A673 (cell line): ENCODE measurements around the gene PSMD3.

ENCODE experiments used
- EZH2 ChIP-seq: fragments of 200-600 bp; sonication (generic); IDR thresholded peaks from 2 replicates; pipeline ENCODE4 v1.6.1; 2017; ENCODE audit warnings: borderline replicate concordance, low read depth, mild to moderate bottlenecking, mixed read lengths, antibody characterized with exemption, low read length; ENCODE audit not compliant: poor library complexity, severe bottlenecking
- TF ChIP-seq, protein P1 (sequence below): fragments of 300-800, 200-600 bp; sonication (generic); conservative IDR thresholded peaks from 2 replicates; pipeline ENCODE4 v1.5.1; 2017; ENCODE audit warnings: low read depth, mild to moderate bottlenecking, antibody characterized with exemption, low read length, moderate library complexity, mixed read lengths

- TF ChIP-seq, protein P1, sequence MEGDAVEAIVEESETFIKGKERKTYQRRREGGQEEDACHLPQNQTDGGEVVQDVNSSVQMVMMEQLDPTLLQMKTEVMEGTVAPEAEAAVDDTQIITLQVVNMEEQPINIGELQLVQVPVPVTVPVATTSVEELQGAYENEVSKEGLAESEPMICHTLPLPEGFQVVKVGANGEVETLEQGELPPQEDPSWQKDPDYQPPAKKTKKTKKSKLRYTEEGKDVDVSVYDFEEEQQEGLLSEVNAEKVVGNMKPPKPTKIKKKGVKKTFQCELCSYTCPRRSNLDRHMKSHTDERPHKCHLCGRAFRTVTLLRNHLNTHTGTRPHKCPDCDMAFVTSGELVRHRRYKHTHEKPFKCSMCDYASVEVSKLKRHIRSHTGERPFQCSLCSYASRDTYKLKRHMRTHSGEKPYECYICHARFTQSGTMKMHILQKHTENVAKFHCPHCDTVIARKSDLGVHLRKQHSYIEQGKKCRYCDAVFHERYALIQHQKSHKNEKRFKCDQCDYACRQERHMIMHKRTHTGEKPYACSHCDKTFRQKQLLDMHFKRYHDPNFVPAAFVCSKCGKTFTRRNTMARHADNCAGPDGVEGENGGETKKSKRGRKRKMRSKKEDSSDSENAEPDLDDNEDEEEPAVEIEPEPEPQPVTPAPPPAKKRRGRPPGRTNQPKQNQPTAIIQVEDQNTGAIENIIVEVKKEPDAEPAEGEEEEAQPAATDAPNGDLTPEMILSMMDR = no peak
- no peak for TF ChIP-seq EZH2
Observed at GRCh38 chr17:40024901-40025300, 44.3 kb downstream of the PSMD3 start.
